Keratinocyte (primary cell): ENCODE measurements around the gene ASIC2. TPM values are rescaled to one million over a fixed set of nuclear protein-coding genes. Genes with fewer than 3 reads are reported as not detected.
"Not testable (repeated sequence)": the region's sequence is repeated elsewhere in the genome, so short reads cannot be mapped to it uniquely, and the experiment has no call there.

Experiments
- DNase-seq: peaks from one replicate; pipeline ENCODE4 v3.0.0-alpha.2; 2011; ENCODE audit warnings: low read depth, missing footprints, low spot score
- FAIRE-seq: peaks from 2 replicates; lab custom pipeline; 2011; peaks lifted over from hg19 to GRCh38; lab: Jason Lieb, UNC
- H2AFZ ChIP-seq: 2 replicates; pipeline ENCODE4 v1.6.0; 2012; ENCODE audit warnings: low read length, control low read depth, inconsistent platforms; ENCODE audit not compliant: control insufficient read depth
- H3K27ac ChIP-seq: 2 replicates; pipeline ENCODE4 v1.5.1; 2011; ENCODE audit warnings: low read length; ENCODE audit not compliant: control insufficient read depth, insufficient read depth
- H3K27me3 ChIP-seq: 3 replicates; pipeline ENCODE4 v1.6.0; 2011; ENCODE audit warnings: low read length; ENCODE audit not compliant: control insufficient read depth, insufficient read depth; ENCODE audit errors: extremely low read depth
- H3K36me3 ChIP-seq, 2 experiments: 2 replicates in 1 of 2; 3 replicates in 1 of 2; pipeline ENCODE4 v1.5.1; 2011; ENCODE audit warnings: low read length in 2 of 2, mild to moderate bottlenecking in 1 of 2; ENCODE audit not compliant: control insufficient read depth in 2 of 2, insufficient read depth in 2 of 2; ENCODE audit errors: extremely low read depth in 1 of 2
- H3K4me1 ChIP-seq: 3 replicates; pipeline ENCODE4 v1.5.1; 2011; ENCODE audit warnings: low read length; ENCODE audit not compliant: control insufficient read depth, insufficient read depth; ENCODE audit errors: extremely low read depth
- H3K4me2 ChIP-seq: 3 replicates; pipeline ENCODE4 v1.6.0; 2011; ENCODE audit warnings: low read depth, low read length; ENCODE audit not compliant: control insufficient read depth, insufficient read depth; ENCODE audit errors: extremely low read depth
- H3K4me3 ChIP-seq, 3 experiments: fragments of 200-600 bp in 1 of 3; sonication (generic) in 1 of 3; 2 replicates in 2 of 3; 3 replicates in 1 of 3; pipeline ENCODE4 v1.5.1; 2011 to 2016; ENCODE audit warnings: low read length in 3 of 3, mild to moderate bottlenecking in 3 of 3, control low read depth in 2 of 3, inconsistent platforms in 1 of 3, low read depth in 1 of 3, mixed read lengths in 1 of 3, mixed run types in 1 of 3, moderate library complexity in 1 of 3; ENCODE audit not compliant: control insufficient read depth in 2 of 3, insufficient read depth in 2 of 3; ENCODE audit errors: extremely low read depth in 1 of 3
- H3K79me2 ChIP-seq: 2 replicates; pipeline ENCODE4 v1.6.0; 2012; ENCODE audit warnings: low read length; ENCODE audit not compliant: control insufficient read depth, insufficient read depth
- H3K9ac ChIP-seq: 3 replicates; pipeline ENCODE4 v1.6.0; 2011; ENCODE audit warnings: low read length; ENCODE audit not compliant: control insufficient read depth, insufficient read depth; ENCODE audit errors: extremely low read depth
- H3K9me1 ChIP-seq: 3 replicates; pipeline ENCODE4 v1.6.0; 2011; ENCODE audit warnings: low read length; ENCODE audit not compliant: control insufficient read depth, insufficient read depth; ENCODE audit errors: extremely low read depth
- H3K9me3 ChIP-seq: 2 replicates; pipeline ENCODE4 v1.5.1; 2012; ENCODE audit warnings: low read depth, low read length; ENCODE audit not compliant: control insufficient read depth
- H4K20me1 ChIP-seq: 3 replicates; pipeline ENCODE4 v1.6.0; 2011; ENCODE audit warnings: low read length; ENCODE audit not compliant: control insufficient read depth, insufficient read depth; ENCODE audit errors: extremely low read depth
- CTCF ChIP-seq, 3 experiments: IDR thresholded peaks in 1 of 3; conservative IDR thresholded peaks in 1 of 3; optimal IDR thresholded peaks in 1 of 3; 2 replicates in 2 of 3; 3 replicates in 1 of 3; pipeline versions ENCODE3 to v1.5.1; 2011; ENCODE audit warnings: low read length in 3 of 3, mild to moderate bottlenecking in 3 of 3, moderate library complexity in 2 of 3, control low read depth in 1 of 3, inconsistent platforms in 1 of 3; ENCODE audit not compliant: insufficient read depth in 2 of 3; ENCODE audit errors: extremely low read depth in 1 of 3
- EZH2 ChIP-seq: IDR thresholded peaks from one replicate; pipeline ENCODE4 v1.6.1; 2012; ENCODE audit warnings: inconsistent platforms, mild to moderate bottlenecking, low read length, moderate library complexity
- dilution Hi-C: fragments of 300-500 bp; cut with MboI; formaldehyde crosslinking; loops from one replicate; pipeline ENCODE4 v1.7.0; 2020; ENCODE audit warnings: low sequenced_read_pairs; ENCODE audit not compliant: extremely low pct_ligation_motif_present
- polyA plus RNA-seq, 5 experiments: library from polyadenylated mRNA; depleted of rRNA in 3 of 5; stranded (reverse) in 3 of 5; stranded (forward) in 1 of 5; unstranded in 1 of 5; fragments of >200 nt; gene quantifications; 1 replicate in 1 of 5; 2 replicates in 3 of 5; 3 replicates in 1 of 5; pipeline versions ENCODE4 v1.2.1 to v1.2.3, GENCODE V29; 2011 to 2012; ENCODE audit warnings: missing spikeins in 2 of 5, low read depth in 1 of 5, low replicate concordance in 1 of 5

ASIC2 gene
- polyA plus RNA-seq, 1 donor (not counting 4 experiments of a cell fraction or from before 2014, with no cell fraction given), result not detected

GRCh38 chr17:32987453-32987805 is 305.7 kb downstream of the ASIC2 start:
- DNase-seq, H3K27ac ChIP-seq, H3K4me3 ChIP-seq, FAIRE-seq, H3K9me3 ChIP-seq, H3K9me1 ChIP-seq, dilution Hi-C loops, H3K4me2 ChIP-seq, H2AFZ ChIP-seq, H3K9ac ChIP-seq, H3K27me3 ChIP-seq, H3K4me1 ChIP-seq, H3K79me2 ChIP-seq, H3K36me3 ChIP-seq, H4K20me1 ChIP-seq: not testable (repeated sequence)

GRCh38 chr17:32985050-32985756 is 307.9 kb downstream of the ASIC2 start:
- Histone ChIP-seq H4K20me1 (no peaks in the 10 kb centered on the region), H3K36me3 (no peaks in the 10 kb centered on the region), H3K4me1 (no peaks in the 10 kb centered on the region), H3K4me3 (no peak overlapping the region), H3K9me3 (peaks cover 7% of the 10 kb centered on the region), H3K79me2 (no peaks in the 10 kb centered on the region), H3K4me2 (no peak overlapping the region), H3K9me1 (no peaks in the 10 kb centered on the region), H3K27me3 (no peaks in the 10 kb centered on the region), H2AFZ (no peak overlapping the region), H3K27ac (no peak overlapping the region), H3K9ac (no peak overlapping the region)
- TF ChIP-seq EZH2 (no peak), CTCF (optimal IDR thresholded peaks at IDR 0.05 in 1 of 3, IDR thresholded peaks at IDR 0.05 in 1 of 3, conservative IDR thresholded peaks at IDR 0.05 in 1 of 3; ENCODE audit: extremely low read depth in 1 of 3, insufficient read depth in 2 of 3, low read length in 3 of 3) (no peak)
- DNase-seq, result no peak
- no peak for FAIRE-seq
- dilution Hi-C loops, result no loop called here

GRCh38 chr17:32981611-32982010 is 311.5 kb downstream of the ASIC2 start:
- dilution Hi-C loops, FAIRE-seq, H3K79me2 ChIP-seq, H3K27ac ChIP-seq, H3K4me3 ChIP-seq, H3K9me3 ChIP-seq, H3K9ac ChIP-seq, H3K36me3 ChIP-seq, H3K27me3 ChIP-seq, H3K4me2 ChIP-seq, DNase-seq, H3K9me1 ChIP-seq, H4K20me1 ChIP-seq, H3K4me1 ChIP-seq, H2AFZ ChIP-seq: not testable (repeated sequence)
